Measurements from ENCODE around the gene LATS2.
"Not testable (repeated sequence)": the region's sequence is repeated elsewhere in the genome, so short reads cannot be mapped to it uniquely, and the experiment has no call there.

LATS2 gene

GRCh38 chr13:20955496-20955895 is 105.9 kb downstream of the LATS2 start:
- no peak for TF ChIP-seq CTCF (IDR thresholded peaks at IDR 0.05; ENCODE audit: insufficient read depth, low read depth, low read length, missing control alignments)
- DNase-seq (ENCODE audit: low read depth): no peak
- no peak overlapping the region for H3K4me3 ChIP-seq (ENCODE audit: low read length)

- no peak for TF ChIP-seq CTCF (IDR thresholded peaks at IDR 0.05; ENCODE audit: insufficient read depth, low read depth, low read length, missing control alignments)
- no peak overlapping the region for H3K4me3 ChIP-seq (ENCODE audit: low read length)
- no peak for DNase-seq (ENCODE audit: low read depth)
Measured at GRCh38 chr13:20953245-20953931, 108.0 kb downstream of the LATS2 start.

GRCh38 chr13:20952838-20953237 is 108.5 kb downstream of the LATS2 start:
- TF ChIP-seq CTCF (IDR thresholded peaks at IDR 0.05; ENCODE audit: insufficient read depth, low read depth, low read length, missing control alignments): no peak
- H3K4me3 ChIP-seq (ENCODE audit: low read length): no peak overlapping the region
- DNase-seq (ENCODE audit: low read depth): no peak

GRCh38 chr13:20948001-20948400 is 113.4 kb downstream of the LATS2 start:
- not testable (repeated sequence) for H3K4me3 ChIP-seq (ENCODE audit: low read length)
- peak; percentile 82 for DNase-seq (ENCODE audit: low read depth)

- H3K4me3 ChIP-seq (ENCODE audit: low read length): no peak overlapping the region
- no peak for TF ChIP-seq CTCF (IDR thresholded peaks at IDR 0.05; ENCODE audit: insufficient read depth, low read depth, low read length, missing control alignments)
- no peak for DNase-seq (ENCODE audit: low read depth)
Measured at GRCh38 chr13:20945952-20946383, 115.4 kb downstream of the LATS2 start.

- no peak for TF ChIP-seq CTCF (IDR thresholded peaks at IDR 0.05; ENCODE audit: insufficient read depth, low read depth, low read length, missing control alignments)
- DNase-seq (ENCODE audit: low read depth): no peak
- no peak overlapping the region for H3K4me3 ChIP-seq (ENCODE audit: low read length)
Measured at GRCh38 chr13:20942938-20943559, 118.3 kb downstream of the LATS2 start.

GRCh38 chr13:20940511-20940910 is 120.9 kb downstream of the LATS2 start:
- not testable (repeated sequence) for DNase-seq (ENCODE audit: low read depth); H3K4me3 ChIP-seq (ENCODE audit: low read length)

GRCh38 chr13:20940083-20940482 is 121.3 kb downstream of the LATS2 start:
- no peak overlapping the region for H3K4me3 ChIP-seq (ENCODE audit: low read length)
- no peak for TF ChIP-seq CTCF (IDR thresholded peaks at IDR 0.05; ENCODE audit: insufficient read depth, low read depth, low read length, missing control alignments)
- DNase-seq (ENCODE audit: low read depth): peak; percentile 47

Data from epithelial cell of esophagus (primary cell).